HG03521 (cell line): ENCODE data around the gene GNA14.
"Not testable (repeated sequence)": the region's sequence is repeated elsewhere in the genome, so short reads cannot be mapped to it uniquely, and the experiment has no call there.

Experiments used
- ATAC-seq: cut with Tn5 transposase; IDR thresholded peaks from one replicate; pipeline ENCODE4 v1.9.1; 2021; ENCODE audit warnings: mild to moderate bottlenecking, moderate library complexity; ENCODE audit not compliant: unreplicated experiment

The GNA14 gene

DNA sequence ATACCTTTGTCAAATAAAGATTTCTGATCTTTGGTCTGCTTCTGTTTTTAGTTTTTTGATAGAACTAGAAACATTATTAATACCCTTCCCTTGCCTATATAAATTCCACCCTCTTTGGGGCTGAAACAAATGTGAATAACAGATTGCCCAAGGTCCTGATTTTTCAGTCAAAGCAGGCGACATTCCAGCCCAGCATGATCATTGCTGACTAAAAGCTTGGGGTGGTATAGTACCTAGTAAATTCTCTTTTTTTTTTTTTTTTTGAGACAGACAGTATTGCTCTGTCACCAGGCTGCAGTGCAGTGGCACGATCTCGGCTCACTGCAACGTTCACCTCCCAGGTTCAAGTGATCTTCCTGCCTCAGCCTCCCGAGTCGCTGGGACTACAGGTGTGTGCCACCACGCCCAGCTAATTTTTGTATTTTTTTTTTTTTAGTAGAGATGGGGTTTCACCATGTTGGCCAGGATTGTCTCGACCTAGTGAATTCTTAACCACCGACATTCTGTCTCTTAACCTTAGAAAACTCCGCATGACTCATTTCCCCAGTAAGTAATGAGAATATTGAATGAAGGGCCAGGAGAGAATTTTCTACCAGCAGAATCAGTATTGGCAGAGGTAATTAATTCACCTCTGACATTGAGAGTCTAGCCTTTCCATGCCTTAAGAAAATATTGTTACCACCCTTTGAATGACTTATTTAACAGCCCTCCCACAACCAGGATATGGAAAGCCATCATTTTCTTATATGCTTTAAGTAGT lies 226.4 kb downstream of the GNA14 start:
- ATAC-seq: no peak

DNA sequence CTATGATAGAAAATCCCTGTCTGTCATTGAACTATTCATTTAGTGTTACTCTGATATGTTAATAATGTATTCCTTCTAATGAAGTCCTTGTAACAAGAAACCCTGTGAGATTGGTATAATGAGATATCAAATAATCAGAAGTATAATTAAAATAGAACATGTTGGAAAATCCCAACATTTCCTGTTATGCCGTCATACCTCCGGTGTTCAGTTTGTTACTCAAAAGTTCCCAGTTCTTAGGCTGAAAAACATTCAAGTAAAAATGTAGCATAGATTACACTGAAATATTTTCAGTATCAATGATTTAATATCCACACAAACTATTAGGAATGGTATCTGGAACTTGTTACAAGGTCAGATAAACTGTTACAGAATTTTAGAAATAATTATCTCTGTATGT lies 227.5 kb downstream of the GNA14 start:
- no peak for ATAC-seq

DNA sequence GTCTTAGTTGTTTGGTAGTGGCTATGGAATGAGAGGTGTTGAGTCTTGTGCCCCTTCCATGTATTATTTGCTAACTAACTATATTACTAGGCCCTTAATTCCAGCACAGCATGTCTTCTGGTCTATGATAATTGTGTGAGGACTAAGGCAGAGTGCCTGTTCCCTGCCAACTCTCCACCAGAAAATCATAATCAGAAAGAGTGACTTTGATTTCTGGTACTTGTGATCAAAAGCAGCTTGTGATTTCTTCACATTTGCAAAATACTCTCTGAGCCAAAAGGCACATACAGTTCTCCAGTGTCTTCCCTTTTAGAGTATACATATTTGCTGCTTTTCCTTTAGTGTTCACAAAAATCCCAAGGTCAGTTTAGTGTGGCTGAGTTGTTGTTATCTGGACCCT lies 229.9 kb downstream of the GNA14 start:
- no peak for ATAC-seq

DNA sequence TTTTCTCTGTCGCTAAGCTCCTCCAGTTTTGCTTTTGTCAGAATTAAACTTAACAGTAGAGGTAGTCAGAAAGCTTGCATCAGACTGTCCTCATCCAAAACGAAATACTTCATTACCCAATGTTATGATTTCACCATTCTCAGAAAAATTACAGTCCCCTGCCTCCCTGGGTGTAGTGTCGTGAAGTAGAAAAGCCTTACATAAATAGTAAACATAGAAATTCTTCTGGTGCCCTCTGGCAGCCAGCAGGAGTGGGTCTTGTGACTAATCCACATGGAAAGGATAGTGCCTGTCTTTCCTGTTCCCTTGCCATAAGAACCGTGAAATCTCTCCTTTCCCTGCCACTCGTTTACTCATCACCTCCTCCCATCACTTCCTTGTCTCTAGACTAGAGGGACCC lies 230.6 kb downstream of the GNA14 start:
- ATAC-seq: no peak

DNA sequence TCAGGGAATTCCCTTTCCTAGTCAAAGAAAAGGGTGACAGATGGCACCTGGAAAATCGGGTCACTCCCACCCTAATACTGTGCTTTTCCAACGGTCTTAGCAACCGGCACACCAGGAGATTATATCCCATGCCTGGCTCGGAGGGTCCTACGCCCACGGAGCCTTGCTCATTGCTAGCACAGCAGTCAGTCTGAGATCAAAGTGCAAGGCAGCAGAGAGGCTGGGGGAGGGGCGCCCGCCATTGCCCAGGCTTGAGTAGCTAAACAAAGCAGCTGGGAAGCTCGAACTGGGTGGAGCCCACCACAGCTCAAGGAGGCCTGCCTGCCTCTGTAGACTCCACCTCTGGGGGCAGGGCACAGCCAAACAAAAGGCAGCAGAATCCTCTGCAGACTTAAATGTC lies 239.6 kb downstream of the GNA14 start:
- not testable (repeated sequence) for ATAC-seq

DNA sequence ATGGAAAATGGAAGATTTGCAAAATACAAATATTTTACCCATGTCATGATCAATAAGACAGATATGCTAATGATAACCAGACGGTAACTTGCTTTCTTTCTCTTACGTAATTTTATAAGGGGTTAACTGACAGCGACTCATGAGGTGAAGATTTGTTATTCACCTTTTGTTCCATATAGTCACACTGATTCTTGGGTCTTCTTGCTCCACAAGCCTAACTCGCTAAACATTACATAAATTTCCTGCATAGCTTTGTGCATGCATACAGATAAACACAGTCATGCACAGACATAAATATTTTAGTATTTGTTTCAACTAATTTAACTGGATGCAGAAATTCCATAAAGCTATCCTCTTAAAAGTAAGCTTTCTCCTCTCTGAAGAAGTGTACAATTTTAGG lies 244.9 kb downstream of the GNA14 start:
- ATAC-seq: no peak

DNA sequence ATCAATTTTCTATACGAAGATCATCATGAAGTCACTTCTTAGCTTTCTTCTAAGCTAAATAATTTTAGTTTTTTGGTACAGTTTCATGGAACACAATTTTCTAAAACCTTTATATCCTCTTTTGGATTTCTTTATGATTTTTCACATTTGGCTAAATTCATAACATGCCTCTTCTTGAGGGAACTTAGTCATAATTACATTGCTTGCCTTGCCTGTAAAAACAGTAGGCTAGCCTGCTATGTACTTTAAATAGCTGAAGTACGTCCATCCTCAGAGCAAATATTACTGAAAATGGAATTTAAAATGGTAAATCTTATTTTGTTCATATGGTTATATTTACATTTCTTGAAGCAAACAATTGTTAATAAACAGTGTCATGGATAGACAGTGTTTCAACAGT lies 245.8 kb downstream of the GNA14 start:
- no peak for ATAC-seq

DNA sequence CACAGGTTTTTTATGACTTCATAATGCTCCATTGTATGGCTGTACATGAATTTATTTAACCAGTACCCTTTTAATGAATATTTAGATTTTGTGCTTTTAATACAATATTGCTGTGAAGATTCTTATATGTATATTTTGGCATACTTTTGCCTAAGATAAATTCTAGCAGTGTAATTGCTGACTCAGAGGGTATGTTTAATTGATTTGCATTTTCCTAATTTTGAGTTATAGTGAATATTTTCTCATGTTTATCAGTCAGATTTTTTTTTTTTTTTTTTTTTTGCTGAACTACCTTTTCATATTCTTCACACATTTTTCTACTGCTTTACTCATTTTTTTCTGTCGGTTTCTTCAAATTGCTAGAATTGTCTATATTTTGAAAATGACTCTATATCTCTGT lies 248.2 kb downstream of the GNA14 start:
- ATAC-seq: no peak

DNA sequence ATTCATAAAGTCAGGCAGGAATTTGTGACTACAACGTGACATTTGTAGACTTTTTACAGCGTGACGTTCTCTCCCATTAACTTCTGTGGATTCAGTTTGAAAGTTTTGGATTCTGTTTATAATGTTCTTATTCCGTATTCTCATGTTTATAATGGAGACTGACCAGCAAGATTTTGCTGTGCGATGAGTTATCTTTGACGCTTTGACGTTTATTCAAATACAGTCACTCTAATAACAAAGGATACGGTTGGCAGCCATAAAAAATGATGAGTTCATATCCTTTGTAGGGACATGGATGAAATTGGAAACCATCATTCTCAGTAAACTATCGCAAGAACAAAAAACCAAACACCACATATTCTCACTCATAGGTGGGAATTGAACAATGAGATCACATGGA lies 249.5 kb downstream of the GNA14 start:
- not testable (repeated sequence) for ATAC-seq

DNA sequence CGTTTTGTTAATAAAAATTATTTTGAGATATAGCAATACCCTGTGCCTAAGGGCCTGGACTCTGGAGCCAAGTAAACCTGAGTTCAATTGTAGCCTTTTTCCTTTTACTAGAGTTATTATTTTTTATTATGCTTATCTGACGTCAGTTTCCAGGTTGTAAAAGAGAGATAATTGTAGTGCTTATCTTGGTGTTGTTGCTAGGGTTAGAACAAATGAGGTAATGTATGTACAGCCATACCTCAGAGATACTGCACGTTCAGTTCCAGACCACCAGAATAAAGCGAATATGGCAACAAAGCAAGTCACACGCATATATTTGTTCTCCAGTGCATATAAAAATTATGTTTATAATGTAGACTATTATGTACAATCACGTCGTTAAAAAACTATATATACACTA lies 255.8 kb downstream of the GNA14 start:
- no peak for ATAC-seq

DNA sequence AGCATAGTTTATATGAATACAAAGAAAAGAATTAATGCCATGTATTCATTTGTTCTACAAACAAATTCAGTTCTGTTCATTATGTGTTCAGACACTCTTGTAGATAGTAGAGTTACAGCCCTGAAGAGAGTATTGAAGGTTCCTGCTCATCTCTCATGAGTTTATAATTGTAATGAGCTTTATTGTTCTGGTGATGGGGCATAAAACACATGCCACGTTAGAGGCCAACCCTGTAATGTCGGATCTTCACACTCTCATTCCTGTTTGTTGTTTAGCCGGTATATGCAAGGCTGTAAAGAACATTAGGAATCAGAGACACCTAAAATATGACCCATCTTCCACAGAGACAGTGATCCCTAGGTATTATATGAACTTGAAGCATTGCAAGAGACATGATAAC lies 256.3 kb downstream of the GNA14 start:
- ATAC-seq: no peak

DNA sequence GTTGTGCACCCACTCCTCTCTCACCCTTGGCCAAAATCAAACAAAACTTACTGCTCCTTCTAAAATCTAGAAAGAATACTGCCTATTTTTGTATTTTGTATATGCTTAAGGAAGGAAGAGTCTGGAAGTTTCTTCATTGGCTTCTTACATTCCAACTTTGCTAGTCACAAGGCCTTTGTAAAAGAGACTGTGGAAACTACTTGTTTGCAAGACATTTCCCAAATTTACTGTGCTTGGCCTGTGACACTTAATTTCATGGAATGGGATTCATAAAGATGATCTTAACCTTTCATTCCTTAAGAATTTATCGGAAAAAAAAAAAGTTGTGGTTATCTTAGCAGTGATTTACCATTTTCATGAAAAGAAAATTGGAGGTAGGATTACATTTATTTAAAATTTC lies 261.9 kb downstream of the GNA14 start:
- ATAC-seq: no peak

DNA sequence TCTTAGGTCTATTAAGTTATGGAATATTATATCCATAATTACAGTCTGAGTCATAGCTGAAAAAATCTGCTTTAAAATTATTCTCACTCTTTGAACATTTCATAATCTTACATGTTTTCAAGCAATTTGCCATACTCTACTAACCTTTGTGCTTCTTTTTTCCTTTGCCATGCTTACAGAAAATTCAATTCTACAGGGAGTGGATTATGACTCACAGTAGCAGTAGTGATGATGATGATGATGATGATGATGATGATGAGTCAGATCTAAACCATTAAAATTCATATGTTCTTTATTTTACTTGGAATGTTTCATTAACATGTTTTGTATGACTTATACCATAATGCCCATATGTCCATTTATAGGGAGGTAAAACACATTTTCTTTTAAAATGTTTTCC lies 263.7 kb downstream of the GNA14 start:
- ATAC-seq: no peak

DNA sequence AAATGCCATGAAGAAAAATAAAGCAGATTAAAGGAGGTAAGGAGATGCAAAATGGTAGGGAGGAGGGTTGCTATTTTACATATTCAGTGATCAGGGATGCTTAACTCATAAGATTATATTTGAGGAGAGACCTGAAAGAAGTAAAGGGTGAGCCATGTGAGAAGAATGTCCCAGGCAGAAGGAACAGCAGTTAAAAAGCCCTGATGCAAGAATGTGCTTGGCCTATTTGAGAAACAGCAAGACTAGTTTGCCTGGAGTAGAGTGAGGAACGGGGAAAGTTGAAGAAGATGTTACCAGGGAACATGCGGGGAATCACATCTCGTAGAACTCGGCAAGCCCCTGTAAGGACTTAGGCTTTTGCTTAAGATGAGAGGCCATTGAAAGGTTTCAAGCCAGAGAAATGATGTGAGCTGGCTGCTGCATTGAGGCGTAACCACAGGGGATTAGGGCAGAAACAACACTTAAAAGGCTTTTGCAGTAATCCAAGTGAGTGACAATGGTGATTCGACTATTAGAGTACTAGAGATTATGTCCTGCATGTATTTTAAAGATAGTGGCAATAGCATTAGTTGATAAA lies 272.1 kb downstream of the GNA14 start:
- no peak for ATAC-seq

DNA sequence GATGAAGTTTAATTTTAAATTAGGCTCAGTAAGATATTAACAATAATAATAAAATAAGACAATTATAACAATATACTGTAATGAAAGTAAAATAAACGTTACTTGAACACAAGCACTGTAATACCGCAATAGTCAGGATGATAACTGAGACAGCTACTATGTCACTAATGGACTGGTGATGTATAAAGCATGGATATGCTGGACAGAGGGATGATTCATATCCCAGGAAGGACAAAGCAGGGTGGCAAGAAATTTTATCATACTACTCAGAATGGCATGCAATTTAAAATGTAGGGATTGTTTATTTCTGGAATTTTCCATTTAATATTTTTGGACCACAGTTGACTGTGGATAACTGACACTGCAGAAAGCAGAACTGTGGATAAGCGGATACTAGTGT lies 273.9 kb downstream of the GNA14 start:
- no peak for ATAC-seq
